ENCODE results near the gene NT5C1A.

- TF ChIP-seq POLR2A (IDR thresholded peaks at IDR 0.05), result no peak
- TF ChIP-seq CTCF (IDR thresholded peaks at IDR 0.05), result no peak
Observed at GRCh38 chr1:39668111-39668510, 3.8 kb downstream of the NT5C1A start.
